GM21526 (cell line): Measurements from ENCODE around the gene AFM.

Experiments
- ATAC-seq: cut with Tn5 transposase; IDR thresholded peaks from one replicate; pipeline ENCODE4 v1.9.1; 2021; ENCODE audit warnings: moderate library complexity; ENCODE audit not compliant: unreplicated experiment, low FRiP score

AFM gene

GRCh38 chr4:73448448-73449203, 32.9 kb upstream of the AFM start:
- ATAC-seq: no peak

DNA sequence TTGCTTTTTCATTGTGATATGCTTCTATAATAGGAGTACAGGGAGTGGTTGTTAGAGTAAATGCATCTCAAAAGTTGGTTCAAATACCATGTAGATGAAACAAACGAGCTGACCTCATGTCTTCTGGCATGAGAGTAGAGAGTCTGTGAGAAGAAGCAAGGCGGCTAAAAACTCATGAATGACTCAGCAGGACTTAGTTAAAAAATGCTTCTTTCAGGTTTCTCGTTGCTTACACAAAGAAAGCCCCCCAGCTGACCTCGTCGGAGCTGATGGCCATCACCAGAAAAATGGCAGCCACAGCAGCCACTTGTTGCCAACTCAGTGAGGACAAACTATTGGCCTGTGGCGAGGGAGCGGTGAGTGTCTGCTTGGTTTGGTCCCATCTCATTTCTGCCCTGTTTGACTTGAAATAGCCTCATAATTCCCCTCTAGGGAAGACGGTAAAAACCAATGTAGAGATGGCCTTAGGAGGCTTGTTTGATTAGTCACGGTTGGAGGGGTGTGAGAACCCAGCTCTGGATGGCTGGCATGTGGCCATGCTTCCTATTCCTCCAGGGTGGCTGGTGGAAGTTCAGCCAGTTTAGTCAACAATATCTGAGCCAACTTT, 31.0 kb upstream of the AFM start:
- ATAC-seq: no peak

GRCh38 chr4:73451404-73451803, 30.1 kb upstream of the AFM start:
- ATAC-seq: no peak

DNA sequence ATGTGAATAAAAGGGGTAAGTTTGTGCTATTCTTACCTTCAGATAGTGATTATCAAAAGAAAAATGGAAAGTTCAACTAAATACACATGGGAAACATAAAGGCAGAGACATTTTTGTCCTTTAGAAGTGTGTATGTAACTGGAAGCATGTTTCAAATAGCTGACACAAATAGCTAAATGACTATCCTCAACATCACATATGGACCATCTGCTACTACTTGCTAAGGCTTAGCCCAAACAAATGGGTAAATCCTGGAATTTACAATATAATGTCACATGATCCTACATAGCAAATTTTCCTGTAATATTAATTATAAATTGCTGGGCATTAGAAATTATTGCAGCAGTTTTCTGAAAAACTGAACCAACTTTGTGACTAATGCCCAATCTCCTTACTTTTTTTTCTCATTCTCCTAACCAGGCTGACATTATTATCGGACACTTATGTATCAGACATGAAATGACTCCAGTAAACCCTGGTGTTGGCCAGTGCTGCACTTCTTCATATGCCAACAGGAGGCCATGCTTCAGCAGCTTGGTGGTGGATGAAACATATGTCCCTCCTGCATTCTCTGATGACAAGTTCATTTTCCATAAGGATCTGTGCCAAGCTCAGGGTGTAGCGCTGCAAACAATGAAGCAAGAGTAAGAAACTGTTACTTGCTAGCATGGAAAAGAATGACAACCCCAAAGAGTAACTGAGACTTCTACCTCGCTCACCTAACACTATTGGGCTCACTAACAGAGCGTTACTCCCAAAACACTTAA, 29.4 kb upstream of the AFM start:
- no peak for ATAC-seq

GRCh38 chr4:73452953-73453700, 28.4 kb upstream of the AFM start:
- no peak for ATAC-seq

GRCh38 chr4:73453701-73454005, 27.9 kb upstream of the AFM start:
- no peak for ATAC-seq

DNA sequence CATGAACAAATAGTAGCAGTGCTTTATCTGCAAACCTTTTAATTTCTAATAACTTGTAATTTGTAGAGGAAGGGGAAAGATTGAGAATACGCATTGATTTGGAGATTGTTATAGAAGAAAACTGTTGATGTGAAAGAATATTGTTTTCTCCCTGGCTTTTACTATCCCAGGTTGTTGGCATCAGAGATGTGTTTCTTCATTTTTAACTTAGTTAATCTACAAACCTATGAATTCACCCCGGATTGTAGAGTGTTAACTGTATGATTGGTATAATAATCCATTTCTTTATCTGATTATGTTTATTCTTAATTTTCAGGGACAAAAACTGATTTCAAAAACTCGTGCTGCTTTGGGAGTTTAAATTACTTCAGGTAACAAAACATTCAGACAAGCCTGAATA, 26.6 kb upstream of the AFM start:
- ATAC-seq: no peak

- no peak for ATAC-seq
Observed at GRCh38 chr4:73456177-73457022, 25.1 kb upstream of the AFM start.

DNA sequence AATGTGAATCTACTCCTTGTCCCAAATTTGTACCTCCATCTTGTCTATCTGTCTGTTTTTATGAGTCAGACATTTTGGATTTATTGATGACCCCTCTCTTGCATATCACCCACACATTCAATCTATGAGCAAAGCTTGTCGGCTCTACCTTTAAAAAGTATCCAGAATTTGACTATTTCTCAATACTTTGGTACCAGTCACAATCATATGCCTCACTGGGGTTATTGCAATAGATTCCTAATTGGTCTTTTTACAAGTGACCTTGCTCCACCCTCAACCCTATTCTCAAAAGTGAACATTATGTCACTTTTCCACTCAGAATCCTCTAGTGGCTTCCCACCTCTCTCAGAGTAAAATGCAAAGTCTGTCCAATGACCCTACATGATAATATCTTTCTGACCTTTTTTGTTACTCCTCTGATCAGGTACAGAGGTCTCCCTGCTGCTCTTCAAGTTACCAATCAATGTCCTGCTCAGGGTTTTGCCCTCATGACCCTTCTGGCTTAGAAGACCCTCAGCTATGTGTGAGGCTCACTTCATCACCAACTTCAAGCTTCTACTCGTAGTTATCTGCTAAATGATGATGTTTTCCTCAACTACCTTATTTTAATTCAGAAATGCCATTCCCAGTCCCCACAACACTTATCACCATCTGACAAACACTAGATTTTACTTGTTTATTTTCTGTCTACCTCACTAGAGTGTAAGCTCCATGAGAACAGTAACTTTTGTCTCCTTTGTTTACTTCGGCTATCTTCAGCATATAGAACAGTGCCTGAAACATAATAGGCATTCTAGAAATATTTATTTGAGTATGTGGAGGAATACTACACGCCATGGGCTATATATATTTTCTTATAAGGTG, 23.1 kb upstream of the AFM start:
- ATAC-seq: no peak

- no peak for ATAC-seq
Observed at GRCh38 chr4:73459048-73459421, 22.5 kb upstream of the AFM start.

DNA sequence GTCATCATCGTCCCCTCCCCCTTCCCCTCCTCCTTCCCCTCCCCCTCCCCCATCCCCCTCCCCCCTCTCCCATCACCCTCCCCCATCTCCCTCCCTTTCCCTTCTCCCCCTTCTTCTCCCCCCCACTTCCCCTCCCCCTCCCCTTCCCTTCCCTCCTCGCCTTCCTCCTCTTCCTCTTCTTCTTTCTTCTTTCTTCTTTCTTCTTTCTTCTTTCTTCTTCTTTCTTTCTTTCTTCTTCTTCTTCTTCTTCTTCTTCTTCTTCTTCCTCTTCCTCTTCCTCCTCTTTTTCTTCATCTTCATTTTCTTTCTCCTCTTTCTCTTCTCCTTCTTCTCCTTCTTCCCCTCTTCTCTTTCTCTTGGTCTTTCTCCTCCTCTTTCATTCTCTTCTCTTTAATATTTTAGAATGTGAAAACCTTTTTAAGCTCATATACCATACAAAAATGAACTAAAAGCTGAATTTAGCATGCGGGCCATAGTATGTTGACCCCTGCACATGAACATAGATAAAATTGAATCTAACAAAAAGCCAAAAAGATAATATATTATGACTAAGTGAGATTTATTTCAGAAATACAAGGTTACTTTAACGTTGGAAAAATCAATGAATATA, 20.5 kb upstream of the AFM start:
- no peak for ATAC-seq

DNA sequence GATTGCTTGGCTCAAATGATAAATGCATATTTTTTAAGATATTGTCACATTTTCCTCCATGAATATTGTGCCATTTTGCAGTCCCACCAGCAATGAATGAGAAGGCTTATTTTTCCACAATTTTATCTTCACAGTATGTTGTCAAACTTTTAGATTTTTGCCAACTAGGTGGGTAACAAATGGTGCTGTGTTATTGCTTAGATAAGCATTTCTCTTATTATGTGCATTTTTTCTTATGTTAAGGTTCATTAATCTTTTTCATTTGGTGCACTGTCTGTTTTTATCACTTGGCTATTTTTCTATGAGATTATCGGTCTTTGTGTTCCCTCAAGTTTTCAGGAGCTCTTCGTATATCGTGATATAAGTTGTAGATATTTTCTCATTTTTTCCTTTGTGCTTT, 13.4 kb upstream of the AFM start:
- ATAC-seq: no peak

- ATAC-seq: no peak
Observed at GRCh38 chr4:73470728-73471127, 10.8 kb upstream of the AFM start.

- no peak for ATAC-seq
Observed at GRCh38 chr4:73477176-73477575, 4.4 kb upstream of the AFM start.

GRCh38 chr4:73479323-73479722, 2.2 kb upstream of the AFM start:
- ATAC-seq: no peak

GRCh38 chr4:73485085-73485484, 3.5 kb downstream of the AFM start:
- ATAC-seq: no peak

DNA sequence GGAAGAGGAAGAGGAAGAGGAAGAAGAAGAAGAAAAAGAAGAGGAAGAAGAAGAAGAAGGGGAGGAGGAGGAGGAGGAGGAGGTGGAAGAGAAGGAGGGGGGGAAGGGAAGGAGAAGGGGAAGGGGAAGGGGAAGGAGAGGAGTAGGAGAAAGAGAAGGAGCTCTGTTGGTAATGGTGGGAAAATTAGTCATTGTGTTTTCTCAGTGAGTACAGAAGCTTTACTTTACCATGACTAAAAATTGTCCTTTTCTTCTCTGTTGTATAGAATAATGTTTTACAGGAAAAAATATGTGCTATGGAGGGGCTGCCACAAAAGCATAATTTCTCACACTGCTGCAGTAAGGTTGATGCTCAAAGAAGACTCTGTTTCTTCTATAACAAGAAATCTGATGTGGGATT, 4.1 kb downstream of the AFM start:
- no peak for ATAC-seq

DNA sequence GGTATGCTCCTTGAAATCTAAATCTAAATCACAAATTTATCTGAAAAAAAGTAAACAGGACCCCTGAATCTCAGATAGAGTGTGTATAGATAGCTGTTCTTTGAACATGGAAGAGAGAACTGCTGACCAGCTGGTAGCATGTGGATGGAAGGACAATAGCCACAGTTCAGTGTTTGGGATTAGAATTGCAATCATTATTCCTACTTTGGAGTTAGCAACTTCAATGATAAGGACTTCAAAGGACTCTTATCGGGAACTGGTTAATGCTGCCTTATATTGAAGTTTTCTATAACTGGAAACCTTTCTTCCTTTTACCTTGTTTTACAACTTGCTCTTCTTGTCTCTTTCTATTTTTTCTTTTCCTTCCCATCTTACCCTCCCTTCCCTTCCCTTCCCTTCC, 5.0 kb downstream of the AFM start:
- ATAC-seq: no peak

- ATAC-seq: no peak
Observed at GRCh38 chr4:73487233-73487632, 5.7 kb downstream of the AFM start.
